Measurements from ENCODE around the gene GRAP.

GRCh38 chr17:19015428-19015827, 31.3 kb downstream of the GRAP start:
- TF ChIP-seq NFE2L2 (conservative IDR thresholded peaks at IDR 0.05; ENCODE audit: low read length) (no peak), HOXB13 (CRISPR knock-in tag; IDR thresholded peaks at IDR 0.05; ENCODE audit: low read depth) (no peak), RFX5 (IDR thresholded peaks at IDR 0.05) (no peak), USF2 (IDR thresholded peaks at IDR 0.05) (no peak), MYC (IDR thresholded peaks at IDR 0.05; ENCODE audit: borderline replicate concordance, low read length) (no peak), CHD2 (IDR thresholded peaks at IDR 0.05; ENCODE audit: low read length, partially characterized antibody) (no peak), CBX8 (IDR thresholded peaks at IDR 0.05) (no peak), FOXS1 (CRISPR knock-in tag; IDR thresholded peaks at IDR 0.05) (no peak), MAFK (IDR thresholded peaks at IDR 0.05; ENCODE audit: partially characterized antibody) (no peak), ZC3H11A (IDR thresholded peaks at IDR 0.05) (no peak), EP300 (IDR thresholded peaks at IDR 0.05) (no peak), POLR2A (IDR thresholded peaks at IDR 0.05; ENCODE audit: low read length) (no peak)
- TF ChIP-seq, protein P1, sequence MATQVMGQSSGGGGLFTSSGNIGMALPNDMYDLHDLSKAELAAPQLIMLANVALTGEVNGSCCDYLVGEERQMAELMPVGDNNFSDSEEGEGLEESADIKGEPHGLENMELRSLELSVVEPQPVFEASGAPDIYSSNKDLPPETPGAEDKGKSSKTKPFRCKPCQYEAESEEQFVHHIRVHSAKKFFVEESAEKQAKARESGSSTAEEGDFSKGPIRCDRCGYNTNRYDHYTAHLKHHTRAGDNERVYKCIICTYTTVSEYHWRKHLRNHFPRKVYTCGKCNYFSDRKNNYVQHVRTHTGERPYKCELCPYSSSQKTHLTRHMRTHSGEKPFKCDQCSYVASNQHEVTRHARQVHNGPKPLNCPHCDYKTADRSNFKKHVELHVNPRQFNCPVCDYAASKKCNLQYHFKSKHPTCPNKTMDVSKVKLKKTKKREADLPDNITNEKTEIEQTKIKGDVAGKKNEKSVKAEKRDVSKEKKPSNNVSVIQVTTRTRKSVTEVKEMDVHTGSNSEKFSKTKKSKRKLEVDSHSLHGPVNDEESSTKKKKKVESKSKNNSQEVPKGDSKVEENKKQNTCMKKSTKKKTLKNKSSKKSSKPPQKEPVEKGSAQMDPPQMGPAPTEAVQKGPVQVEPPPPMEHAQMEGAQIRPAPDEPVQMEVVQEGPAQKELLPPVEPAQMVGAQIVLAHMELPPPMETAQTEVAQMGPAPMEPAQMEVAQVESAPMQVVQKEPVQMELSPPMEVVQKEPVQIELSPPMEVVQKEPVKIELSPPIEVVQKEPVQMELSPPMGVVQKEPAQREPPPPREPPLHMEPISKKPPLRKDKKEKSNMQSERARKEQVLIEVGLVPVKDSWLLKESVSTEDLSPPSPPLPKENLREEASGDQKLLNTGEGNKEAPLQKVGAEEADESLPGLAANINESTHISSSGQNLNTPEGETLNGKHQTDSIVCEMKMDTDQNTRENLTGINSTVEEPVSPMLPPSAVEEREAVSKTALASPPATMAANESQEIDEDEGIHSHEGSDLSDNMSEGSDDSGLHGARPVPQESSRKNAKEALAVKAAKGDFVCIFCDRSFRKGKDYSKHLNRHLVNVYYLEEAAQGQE (IDR thresholded peaks at IDR 0.05) = no peak
- TF ChIP-seq, protein P2, sequence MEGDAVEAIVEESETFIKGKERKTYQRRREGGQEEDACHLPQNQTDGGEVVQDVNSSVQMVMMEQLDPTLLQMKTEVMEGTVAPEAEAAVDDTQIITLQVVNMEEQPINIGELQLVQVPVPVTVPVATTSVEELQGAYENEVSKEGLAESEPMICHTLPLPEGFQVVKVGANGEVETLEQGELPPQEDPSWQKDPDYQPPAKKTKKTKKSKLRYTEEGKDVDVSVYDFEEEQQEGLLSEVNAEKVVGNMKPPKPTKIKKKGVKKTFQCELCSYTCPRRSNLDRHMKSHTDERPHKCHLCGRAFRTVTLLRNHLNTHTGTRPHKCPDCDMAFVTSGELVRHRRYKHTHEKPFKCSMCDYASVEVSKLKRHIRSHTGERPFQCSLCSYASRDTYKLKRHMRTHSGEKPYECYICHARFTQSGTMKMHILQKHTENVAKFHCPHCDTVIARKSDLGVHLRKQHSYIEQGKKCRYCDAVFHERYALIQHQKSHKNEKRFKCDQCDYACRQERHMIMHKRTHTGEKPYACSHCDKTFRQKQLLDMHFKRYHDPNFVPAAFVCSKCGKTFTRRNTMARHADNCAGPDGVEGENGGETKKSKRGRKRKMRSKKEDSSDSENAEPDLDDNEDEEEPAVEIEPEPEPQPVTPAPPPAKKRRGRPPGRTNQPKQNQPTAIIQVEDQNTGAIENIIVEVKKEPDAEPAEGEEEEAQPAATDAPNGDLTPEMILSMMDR (IDR thresholded peaks at IDR 0.05) = no peak
